HG03039 (cell line): ENCODE results near the gene ST7L.

Source experiments
- ATAC-seq: cut with Tn5 transposase; IDR thresholded peaks from one replicate; pipeline ENCODE4 v1.9.1; 2021; ENCODE audit warnings: mild to moderate bottlenecking, moderate library complexity; ENCODE audit not compliant: unreplicated experiment

The ST7L gene

DNA sequence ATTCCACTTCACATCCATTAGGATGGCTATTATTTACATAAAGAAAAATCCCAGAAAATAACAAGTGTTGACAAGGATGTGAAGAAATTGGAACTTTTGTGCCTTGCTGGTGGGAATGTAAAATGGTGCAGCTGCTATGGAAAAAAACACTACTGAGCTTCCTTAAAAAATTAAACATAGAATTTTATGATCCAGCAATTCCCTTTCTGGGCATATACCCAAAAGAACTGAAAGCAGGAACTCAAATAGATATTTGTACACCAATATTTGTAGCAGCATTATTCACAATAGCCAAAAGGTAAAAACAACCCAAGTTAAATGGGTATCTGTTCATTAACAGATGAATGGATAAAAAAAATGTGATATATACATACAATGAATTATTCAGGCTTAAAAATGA is 64.5 kb downstream of the ST7L start:
- ATAC-seq: no peak

DNA sequence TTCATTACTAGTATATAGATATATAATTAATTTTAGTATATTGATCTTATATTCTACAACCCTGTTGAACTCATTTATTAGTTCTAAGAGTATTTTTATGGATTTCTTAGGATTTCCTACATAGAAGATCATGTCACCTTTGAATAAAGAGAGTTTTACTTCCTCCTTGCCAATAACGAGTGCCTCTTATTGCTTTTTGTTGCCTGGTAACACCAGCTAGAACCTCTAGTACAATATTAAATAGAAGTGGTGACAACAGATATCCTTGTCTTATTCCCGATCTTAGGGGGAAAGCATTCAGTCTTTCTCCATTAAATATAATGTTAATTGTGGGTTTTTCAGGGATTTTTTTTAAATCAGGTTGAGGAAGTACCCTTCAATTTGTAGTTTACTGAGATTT is 69.4 kb downstream of the ST7L start:
- ATAC-seq: no peak

DNA sequence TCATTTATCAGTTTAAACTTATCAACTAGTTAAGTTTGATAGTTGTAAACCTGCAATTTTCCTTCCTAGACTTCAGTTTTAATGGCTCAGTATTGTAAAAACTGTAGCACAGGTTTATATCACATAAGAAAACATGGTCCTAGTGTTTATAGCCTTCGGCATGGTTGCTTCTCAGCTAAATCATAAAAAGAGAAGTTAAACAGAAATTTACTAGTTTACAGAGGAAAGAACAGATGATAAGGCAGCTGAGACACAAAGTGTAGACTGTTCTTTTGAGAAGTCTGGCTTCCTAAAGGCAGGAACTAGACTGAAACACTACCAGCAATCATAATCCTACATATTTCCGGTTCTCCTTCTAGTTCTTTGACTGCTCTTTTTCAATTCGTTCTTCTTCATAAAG is 70.4 kb downstream of the ST7L start:
- ATAC-seq: no peak

DNA sequence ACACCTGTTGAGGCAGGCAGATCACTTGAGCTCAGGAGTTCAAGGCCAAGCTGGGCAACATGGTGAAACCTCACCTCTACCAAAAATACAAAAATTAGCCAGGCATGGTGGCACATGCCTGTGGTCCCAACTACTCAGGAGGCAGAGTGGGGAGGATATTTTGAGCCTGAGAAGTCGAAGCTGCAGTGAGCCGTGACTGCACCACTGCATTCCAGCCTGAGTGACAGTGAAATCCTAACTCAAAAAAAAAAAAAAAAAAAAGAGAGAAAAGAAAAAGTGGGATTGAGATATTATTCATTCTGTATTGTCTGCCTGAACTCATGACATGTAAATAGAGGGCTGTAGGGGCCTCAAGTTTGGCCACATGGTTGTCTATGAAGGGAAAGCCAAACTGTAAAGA is 72.9 kb downstream of the ST7L start:
- ATAC-seq: no peak

DNA sequence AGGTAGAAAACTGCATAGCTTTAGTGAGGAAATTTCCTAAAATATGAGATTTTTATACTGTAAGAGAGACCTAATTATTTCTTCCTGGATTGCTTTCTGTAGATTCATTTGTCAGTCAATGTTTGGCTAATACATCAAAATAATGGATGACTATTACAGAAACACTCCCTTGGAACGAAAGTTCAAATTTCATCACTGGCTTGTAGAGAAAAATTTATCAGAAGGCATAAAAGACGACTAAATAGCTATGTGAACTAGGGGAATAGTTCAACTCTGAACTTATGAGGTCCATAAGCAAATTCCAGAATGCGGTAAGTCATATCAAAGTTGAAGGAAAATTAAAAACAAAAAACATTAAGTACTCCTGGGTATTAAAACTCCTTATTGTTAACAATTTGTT is 74.2 kb downstream of the ST7L start:
- no peak for ATAC-seq

DNA sequence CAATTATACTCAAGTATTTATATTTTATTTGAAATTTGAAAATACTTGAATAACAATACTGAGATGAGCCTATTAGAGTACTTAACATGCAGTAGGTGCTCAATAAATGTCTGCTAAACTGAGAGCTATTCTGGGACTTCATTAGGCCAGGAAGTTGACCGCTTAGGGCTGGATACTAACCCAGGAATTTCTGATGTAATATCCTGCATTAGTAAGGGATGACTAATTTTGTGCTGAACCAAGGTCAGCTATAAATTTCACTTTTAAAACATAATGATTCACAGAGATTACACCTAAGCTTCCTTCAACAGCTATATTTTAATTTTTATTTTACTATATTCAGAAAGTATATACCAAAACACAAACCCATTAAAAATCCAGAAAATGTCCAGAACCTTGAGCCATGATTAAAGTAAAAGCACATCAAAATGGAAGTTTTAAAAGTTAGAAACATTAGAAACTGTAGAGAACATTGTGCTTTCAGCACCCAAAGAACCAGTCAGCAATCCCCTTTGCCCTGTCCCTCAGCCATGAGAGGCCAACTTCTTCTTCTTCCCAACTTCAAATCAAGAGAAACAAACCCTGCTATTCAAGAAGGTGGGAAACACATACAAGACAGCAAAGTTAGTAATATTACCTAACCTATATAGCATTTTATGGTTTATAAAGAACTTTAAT is 74.8 kb downstream of the ST7L start:
- no peak for ATAC-seq

DNA sequence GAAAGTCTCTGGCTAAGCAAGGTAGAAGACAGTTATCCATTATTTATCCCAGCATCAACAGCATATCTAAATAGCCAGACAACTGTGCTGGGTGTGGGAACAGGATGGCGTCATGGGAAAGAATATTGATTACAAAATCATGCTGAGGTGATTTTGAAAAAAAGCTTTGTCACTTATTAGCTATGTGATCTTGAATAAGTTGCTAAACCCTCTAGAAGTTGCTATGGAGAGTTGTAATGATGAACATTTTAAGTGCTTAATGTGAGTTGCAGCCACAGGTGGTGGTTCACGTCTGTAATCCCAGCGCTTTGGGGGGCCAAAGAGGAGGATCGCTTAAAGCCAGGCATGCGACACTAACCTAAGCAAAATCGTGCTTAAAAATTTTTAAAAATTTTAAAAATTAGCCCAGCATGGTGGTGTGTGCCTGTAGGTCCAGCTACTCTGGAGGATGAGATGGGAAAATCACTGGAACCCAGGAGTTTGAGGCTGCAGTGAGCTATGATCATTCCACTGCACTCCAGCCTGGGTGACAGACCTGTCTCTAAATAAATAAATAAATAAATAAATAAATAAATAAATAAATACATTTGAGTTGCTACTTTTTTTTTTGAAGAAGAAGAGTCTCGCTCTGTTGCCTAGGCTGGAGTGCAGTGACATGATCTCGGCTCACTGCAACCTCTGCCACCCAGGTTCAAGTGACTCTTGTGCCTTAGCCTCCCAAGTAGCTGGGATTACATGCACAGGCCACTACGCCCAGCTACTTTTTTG is 76.6 kb downstream of the ST7L start:
- no peak for ATAC-seq

DNA sequence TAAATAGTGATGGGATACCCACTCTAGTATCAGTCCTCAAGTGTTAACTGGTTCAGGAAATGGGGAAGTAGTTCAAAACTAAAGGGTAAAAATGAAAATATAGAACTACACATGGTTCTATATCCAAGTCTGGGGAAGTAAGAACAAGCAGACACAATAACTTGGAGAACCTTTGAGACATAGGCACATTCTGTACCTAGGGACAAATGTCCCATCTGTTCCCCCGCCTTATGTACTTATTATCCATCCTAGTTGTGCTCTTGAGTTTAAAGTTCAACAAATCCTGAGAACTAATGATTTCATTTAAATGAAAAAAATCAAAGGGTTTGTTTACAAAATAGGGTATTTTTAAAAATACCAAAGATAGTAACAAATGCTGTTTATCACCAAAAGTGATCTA is 77.6 kb downstream of the ST7L start:
- no peak for ATAC-seq

DNA sequence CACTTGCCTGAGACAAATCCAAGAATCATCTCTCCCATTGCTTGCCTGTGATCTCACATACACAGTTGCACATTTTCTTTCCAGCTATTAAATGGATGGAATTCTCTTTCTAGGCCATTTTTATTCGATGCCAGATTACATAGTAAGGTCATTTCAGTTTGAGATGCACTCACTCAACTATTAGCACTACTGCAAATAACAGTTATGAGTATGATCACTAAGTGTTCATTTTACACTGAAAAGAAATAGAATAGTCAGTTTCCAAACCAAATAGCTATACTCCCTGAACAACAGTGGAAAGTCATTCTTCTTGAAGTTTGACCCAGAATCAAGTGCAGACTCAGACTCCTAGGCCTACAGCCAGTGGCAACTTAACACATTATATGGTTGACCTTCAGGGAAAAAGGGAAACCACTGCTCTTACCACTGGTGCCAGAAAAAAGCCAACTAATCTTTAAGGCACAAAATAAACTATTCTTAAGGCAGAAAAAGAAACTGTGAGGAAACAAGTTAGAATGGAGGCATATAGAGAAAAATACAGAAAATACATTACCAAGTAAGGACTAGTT is 78.6 kb downstream of the ST7L start:
- no peak for ATAC-seq

DNA sequence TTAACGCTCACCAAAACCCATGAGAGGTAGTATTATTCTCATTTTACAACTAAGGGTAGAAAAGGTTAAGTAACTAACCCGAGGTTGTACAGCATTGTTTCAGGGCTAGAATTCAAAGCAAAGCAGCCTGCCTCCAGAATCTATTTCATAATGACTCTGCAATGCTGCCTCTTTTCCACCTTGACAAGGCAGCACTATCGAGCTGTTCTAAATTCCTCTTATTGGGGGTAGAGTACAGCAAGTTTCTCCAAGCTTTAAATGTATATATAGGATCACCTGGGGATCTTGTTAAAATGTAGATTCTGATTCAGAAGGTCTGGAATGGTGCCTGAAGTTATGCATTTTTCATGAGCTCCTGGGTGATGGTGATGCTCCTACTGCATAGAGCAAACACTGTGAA is 80.1 kb downstream of the ST7L start:
- ATAC-seq: no peak

DNA sequence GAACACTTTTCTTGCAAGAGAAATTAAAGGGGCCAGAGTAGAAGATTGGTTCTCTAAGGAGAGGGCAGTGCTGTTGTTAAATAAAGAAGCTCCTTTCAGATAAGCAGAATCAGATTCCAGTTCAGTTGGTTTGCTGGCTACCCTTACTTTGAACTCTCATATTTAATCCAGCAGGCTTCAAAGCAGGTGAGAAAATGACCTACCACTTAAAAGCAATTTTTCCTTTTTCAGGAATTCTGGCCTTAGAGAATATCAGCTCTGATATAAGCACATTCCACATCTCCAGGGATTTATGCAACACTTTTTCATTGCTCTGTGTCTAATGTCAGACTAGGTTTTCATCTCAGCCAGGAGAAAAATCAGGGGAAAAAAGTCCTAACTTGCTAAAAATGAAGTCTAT is 81.5 kb downstream of the ST7L start:
- ATAC-seq: no peak

DNA sequence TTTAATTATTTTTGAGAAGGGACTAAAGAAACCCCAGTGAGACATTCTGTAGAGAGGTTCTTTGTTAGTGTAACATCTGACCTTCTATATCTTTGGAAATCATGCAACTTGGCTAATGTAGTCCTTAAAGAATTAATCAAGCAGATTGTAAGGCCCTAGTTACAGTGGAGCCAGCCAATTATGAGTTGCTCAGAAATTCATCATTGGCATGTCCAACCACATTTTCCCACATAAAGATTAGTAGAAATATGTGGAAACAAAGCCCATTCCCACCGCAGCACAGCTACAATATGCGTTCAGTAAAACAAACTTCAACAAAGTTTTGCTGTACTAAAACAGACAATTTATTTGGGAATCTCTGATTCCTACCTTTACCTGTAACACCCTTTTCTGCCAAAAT is 82.4 kb downstream of the ST7L start:
- ATAC-seq: no peak

DNA sequence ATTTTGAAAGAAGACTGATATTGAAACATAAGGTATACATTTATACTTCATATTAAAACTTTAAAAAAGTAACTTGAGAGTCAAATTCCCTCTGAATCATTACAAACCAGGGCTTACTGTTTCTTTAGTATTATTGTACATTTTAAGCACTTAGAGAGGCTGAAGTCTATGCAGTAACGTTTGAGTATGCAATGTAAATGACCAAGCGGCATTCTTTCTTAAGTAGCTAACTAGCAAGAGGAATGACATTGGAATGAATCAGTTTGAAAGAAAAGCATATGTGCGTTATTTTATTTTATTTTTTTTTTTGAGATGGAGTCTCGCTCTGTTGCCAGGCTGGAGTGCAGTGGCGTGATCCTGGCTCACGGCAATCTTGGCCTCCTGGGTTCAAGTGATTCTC is 85.9 kb downstream of the ST7L start:
- ATAC-seq: no peak

DNA sequence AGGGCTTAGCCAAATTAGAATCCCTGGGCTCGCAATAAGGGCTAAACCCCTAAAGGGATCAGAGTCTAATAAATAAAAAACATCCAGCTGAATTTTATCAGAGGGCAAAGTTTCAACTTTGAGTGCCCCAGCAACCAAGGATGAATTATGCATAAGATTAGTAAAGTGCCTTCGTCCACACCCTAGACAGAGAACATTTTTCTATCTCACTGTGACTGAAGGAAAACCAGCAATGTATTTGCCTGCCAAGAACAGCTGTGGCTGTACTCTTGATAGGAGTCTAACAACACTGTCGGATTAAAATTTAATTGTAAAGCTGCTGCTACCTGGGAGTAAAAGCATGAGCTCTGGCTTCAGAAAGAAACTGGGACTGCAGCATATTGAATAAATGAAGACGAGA is 86.9 kb downstream of the ST7L start:
- ATAC-seq: no peak

DNA sequence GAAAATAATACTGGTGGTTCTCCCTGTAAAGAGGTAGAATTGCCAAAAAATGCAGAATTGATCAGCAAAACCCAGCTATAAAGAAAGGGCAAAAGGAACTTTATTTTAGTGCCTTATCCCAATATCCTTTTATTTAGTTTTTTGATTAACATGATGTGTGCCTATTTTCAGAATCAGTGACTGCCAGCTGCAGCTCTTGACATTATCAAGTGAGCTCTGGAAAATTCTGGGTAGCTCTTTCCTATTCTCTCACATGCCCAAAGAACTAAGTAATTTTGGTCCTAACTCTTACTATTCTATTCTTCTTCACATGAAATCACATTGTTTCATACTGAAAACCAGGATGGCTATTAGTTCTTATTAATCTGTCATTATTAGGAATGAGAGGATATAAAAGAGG is 88.1 kb downstream of the ST7L start:
- no peak for ATAC-seq

DNA sequence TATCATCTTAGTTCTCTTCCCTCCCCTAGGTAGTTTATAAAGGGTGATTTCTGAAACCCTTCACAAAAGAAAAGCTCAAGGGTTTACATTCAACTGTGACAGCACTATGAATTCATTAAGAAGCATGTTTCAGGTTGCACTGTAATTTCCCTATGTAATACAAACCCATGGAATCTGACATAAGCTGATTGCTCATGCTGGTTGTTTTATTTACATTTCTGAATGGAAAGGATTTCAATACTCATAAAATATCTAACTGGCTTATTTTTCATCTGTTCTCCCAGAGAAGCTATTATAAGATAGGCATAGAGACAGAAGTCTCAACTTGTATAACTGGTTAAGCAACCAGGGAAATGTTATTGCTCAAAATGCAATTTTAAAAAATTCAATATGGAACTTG is 89.6 kb downstream of the ST7L start:
- no peak for ATAC-seq

DNA sequence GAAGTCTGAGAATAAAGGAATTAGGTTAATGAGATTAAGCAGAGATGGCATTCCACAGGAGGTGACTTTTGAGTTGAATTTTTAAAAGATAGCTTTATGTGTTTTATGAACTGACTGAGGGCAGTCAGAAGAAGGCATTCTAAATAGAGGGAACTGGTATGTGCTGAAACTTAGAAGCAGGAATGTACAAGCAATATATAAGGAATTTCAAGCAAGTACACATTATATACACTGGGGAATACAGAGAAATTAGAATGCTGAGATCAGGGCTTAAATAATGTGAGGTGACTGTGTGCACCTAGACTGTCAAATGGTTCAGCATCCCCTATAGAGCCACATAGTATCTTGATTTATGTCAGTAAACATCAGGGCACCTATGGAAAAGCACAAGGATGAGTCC is 90.9 kb downstream of the ST7L start:
- no peak for ATAC-seq

DNA sequence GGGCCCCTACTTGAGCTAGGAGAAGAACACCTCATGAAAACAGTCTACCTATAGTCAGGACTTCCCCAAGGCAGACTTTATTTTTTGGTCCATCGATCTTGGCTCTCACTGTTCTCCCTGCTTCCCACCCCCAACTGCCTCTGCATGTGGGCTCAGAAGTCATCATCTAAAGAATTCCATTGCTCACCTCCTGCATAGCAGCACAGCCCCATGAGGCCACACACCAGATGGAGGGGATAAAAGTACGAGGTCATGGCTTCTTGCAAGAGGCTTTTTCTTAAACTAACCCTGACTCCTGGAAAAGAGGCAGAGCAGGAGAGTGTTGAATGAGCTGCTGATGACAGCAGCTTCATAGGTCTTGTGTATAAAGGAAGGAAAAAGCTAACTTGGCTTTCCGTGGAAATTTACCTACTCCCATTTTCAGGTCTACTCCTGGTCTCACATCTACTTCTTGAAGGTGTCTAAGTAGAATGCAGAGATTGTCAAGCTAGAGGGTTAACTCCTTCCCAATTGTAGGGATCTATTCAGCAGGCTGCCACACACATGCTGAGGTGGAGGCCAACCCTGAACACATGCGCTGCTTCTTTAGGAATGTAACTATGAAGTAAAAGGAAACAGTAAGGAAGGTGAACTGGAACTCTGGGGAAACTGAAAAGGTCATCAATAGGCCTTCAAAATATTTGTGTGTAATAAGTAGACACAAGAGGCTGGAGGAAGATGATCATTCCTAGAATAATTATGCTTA is 91.5 kb downstream of the ST7L start:
- no peak for ATAC-seq

DNA sequence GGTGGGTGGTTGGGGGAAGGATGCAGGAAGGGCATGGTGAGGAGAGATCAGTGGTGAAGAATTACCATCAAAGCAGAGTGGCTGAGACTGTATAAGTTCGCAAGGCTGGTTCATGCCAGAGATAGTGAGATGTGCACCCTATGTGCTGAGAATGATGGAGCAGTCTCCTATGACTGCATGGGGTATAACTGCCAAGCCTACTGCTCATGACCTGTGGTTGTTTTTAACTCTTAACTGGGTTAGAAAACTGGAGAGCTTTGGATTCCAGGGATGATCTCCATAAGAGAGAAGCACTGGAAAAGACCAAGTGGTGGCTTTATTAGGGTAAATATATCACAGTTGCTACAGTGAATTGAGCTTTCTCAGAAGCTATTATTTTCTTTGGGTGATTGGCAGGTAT is 94.0 kb downstream of the ST7L start:
- no peak for ATAC-seq

DNA sequence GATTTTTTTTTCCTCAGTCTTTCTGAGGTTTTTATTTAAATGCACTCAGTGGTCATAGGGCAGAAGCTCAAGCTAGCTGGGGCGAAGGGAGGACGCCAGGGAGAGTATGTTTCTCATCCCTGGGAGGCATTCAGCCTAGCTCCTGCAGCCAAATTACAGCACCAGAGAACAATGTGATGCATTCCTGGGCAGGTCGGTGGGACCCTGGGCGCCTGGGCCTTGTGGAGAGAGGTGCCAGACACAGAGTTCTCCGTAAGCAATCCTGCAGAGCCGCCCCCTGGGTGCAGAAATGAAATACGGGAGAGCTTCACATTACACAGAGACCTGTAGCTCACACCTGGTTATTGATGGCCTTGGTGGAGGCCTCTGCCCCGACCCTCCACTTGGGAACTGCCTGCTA is 94.7 kb downstream of the ST7L start:
- ATAC-seq: no peak

DNA sequence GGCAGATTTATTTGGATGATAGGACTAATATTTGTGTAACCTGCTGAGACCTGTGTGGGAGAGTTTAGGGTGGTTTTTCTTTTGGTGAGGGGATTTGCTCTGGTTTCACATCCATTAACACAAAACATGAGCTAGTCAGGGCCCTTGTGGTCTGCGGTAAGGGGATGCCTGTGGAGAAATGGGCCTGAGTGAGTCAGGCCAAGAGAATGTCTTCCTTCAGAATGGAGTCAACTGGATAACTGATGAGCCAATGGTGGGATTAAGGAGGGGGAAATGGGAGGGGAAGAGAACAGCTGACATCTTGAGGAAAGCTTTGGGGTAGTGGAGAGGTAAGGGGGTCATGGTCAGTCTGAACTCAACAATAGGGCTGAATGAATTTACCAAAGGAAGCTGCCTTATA is 96.3 kb downstream of the ST7L start:
- no peak for ATAC-seq

DNA sequence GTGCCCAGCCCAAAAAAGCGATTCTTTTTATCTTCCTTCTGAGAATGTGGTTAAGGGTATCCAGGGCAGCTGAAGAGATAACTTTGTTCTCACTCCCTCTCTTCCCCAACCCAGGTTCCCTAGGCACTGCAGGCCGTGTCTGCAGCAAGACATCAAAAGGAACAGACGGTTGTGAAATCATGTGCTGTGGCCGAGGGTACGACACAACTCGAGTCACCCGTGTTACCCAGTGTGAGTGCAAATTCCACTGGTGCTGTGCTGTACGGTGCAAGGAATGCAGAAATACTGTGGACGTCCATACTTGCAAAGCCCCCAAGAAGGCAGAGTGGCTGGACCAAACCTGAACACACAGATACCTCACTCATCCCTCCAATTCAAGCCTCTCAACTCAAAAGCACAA is 98.8 kb downstream of the ST7L start:
- ATAC-seq: no peak
